Measurements from ENCODE around the gene TRIB2. TPM values are rescaled to one million over a fixed set of nuclear protein-coding genes. Genes with fewer than 3 reads are reported as not detected.

The TRIB2 gene
- total RNA-seq, 1 experiment from 2014 or later = 100.0 TPM

DNA sequence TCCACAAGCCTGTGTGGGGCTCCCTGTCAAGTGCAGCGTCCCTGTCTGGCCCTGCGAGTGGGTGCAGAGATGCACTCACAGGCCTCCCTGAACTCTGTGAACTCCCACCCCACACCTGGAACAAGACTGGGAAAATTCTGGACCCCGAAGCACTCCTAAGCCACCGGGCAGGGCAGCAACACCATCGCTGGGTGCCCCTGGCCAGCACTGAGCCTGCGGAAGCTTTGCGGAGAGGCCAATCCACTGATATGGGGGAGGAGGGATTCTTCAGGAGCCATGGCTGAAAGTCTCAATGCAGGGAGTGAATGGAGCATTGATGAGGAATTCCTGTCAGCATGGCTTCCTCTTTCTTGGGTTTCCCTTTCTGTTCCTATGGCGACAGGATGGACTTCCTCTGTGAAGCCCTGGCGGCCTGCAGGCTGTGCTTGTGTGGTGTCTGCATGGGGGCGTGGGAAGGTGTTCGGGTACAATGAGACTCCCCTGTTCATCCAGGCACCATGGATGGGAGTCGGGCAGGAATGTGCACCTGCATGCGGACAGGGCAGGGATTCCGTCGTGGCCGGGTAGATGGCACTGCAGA lies 15.1 kb downstream of the TRIB2 start:
- peaks cover 88% of the 10 kb centered on the region for H3K36me3 ChIP-seq (ENCODE audit: insufficient read depth, low read length, poor library complexity, severe bottlenecking)
- TF ChIP-seq EZH2 (IDR thresholded peaks at IDR 0.05; ENCODE audit: borderline replicate concordance, low read depth, low read length, poor library complexity, severe bottlenecking) = no peak
- TF ChIP-seq, protein P1, sequence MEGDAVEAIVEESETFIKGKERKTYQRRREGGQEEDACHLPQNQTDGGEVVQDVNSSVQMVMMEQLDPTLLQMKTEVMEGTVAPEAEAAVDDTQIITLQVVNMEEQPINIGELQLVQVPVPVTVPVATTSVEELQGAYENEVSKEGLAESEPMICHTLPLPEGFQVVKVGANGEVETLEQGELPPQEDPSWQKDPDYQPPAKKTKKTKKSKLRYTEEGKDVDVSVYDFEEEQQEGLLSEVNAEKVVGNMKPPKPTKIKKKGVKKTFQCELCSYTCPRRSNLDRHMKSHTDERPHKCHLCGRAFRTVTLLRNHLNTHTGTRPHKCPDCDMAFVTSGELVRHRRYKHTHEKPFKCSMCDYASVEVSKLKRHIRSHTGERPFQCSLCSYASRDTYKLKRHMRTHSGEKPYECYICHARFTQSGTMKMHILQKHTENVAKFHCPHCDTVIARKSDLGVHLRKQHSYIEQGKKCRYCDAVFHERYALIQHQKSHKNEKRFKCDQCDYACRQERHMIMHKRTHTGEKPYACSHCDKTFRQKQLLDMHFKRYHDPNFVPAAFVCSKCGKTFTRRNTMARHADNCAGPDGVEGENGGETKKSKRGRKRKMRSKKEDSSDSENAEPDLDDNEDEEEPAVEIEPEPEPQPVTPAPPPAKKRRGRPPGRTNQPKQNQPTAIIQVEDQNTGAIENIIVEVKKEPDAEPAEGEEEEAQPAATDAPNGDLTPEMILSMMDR (conservative IDR thresholded peaks at IDR 0.05; ENCODE audit: low read depth, low read length) = no peak
- BruUV-seq (replicated peaks) = no TSS peak

DNA sequence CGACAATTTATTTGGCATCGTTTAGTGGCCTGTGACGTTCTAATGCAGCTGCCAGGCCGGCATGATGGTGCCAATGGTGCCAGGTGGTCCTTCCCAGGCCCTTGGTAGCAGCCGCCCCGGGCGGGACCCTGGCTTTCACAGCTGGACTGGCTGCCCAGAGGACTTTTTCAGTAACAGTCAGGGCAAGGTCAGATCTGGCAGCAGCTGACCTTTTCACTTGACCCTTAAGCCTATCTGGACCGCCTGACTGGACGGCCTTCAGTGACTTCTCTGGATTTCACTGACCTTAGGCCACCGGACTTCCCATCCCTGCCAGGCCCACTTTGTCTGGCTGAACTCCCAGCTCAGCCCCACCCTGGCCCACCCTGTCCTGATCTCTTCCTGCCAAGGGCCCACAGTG lies 15.9 kb downstream of the TRIB2 start:
- BruUV-seq (replicated peaks) = no TSS peak
- H3K36me3 ChIP-seq (ENCODE audit: insufficient read depth, low read length, poor library complexity, severe bottlenecking) = peaks cover 89% of the 10 kb centered on the region
- DNase-seq (ENCODE audit: low spot score) = no peak
- intact Hi-C loops (cut with micrococcal nuclease; ENCODE audit: unreplicated experiment) = no loop called here
- H3K27me3 ChIP-seq (replicated peaks; ENCODE audit: insufficient read depth, low read depth, low read length, poor library complexity) = no peaks in the 10 kb centered on the region
- POLR2A ChIA-PET (ENCODE audit: low non-redundant PET) = interaction anchor here (0.5 kb wide), 1 partner anchor 100 kb away, joined by 3 read pairs; no protein-coding TSS in a partner anchor
- H3K4me3 ChIP-seq (ENCODE audit: low read depth, low read length, poor library complexity, severe bottlenecking) = no peak overlapping the region
- TF ChIP-seq, protein P1 (conservative IDR thresholded peaks at IDR 0.05; ENCODE audit: low read depth, low read length) = no peak
- no peak for TF ChIP-seq EZH2 (IDR thresholded peaks at IDR 0.05; ENCODE audit: borderline replicate concordance, low read depth, low read length, poor library complexity, severe bottlenecking)
- no peak overlapping the region for H3K27ac ChIP-seq (ENCODE audit: low read depth, low read length, poor library complexity, severe bottlenecking)
- CTCF ChIA-PET = no interaction called here
- H3K9me3 ChIP-seq (ENCODE audit: low read depth, low read length, poor library complexity, severe bottlenecking) = no peaks in the 10 kb centered on the region
- H3K4me1 ChIP-seq (ENCODE audit: insufficient read depth, low read length, poor library complexity, severe bottlenecking) = no peaks in the 10 kb centered on the region

More for the DNA sequence above, 15.1 kb downstream of the TRIB2 start:
- intact Hi-C loops (cut with micrococcal nuclease; ENCODE audit: unreplicated experiment) = no loop called here
- ChIA-PET CTCF (no interaction called here), POLR2A (ENCODE audit: low non-redundant PET) (no interaction called here)
- H3K4me1 ChIP-seq (ENCODE audit: insufficient read depth, low read length, poor library complexity, severe bottlenecking) = no peaks in the 10 kb centered on the region
- H3K4me3 ChIP-seq (ENCODE audit: low read depth, low read length, poor library complexity, severe bottlenecking) = no peak overlapping the region
- DNase-seq (ENCODE audit: low spot score) = no peak
- no peaks in the 10 kb centered on the region for H3K9me3 ChIP-seq (ENCODE audit: low read depth, low read length, poor library complexity, severe bottlenecking)
- no peaks in the 10 kb centered on the region for H3K27me3 ChIP-seq (replicated peaks; ENCODE audit: insufficient read depth, low read depth, low read length, poor library complexity)
- no peak overlapping the region for H3K27ac ChIP-seq (ENCODE audit: low read depth, low read length, poor library complexity, severe bottlenecking)

DNA sequence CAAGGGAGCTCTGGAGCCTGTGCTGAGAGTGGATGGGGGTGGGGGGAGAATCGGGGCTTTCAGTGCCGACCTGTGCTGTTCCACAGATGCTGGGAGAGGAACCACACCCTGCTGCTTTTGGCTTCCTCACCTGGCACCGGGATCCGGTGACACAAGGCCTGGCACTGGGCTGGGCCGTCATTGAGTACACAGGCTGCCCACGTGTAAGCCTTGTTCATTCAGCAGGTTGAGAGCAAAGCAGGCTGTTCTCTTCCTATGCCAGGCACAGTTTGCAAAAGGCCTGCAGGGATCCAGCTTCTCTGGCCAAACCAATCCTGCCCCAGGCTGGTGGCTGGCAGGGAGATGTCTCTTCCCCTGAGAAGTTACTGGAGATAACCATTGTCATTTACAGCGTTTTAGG lies 17.1 kb downstream of the TRIB2 start:
- TF ChIP-seq, protein P1 (conservative IDR thresholded peaks at IDR 0.05; ENCODE audit: low read depth, low read length) = no peak
- TF ChIP-seq EZH2 (IDR thresholded peaks at IDR 0.05; ENCODE audit: borderline replicate concordance, low read depth, low read length, poor library complexity, severe bottlenecking) = no peak
- intact Hi-C loops (cut with micrococcal nuclease; ENCODE audit: unreplicated experiment) = no loop called here
- H3K36me3 ChIP-seq (ENCODE audit: insufficient read depth, low read length, poor library complexity, severe bottlenecking) = peaks cover 90% of the 10 kb centered on the region
- no peaks in the 10 kb centered on the region for H3K27me3 ChIP-seq (replicated peaks; ENCODE audit: insufficient read depth, low read depth, low read length, poor library complexity)
- POLR2A ChIA-PET (ENCODE audit: low non-redundant PET) = interaction anchor here (0.7 kb wide), 1 partner anchor 10 kb away, joined by 14 read pairs; no protein-coding TSS in a partner anchor
- no peak overlapping the region for H3K27ac ChIP-seq (ENCODE audit: low read depth, low read length, poor library complexity, severe bottlenecking)
- no peaks in the 10 kb centered on the region for H3K4me1 ChIP-seq (ENCODE audit: insufficient read depth, low read length, poor library complexity, severe bottlenecking)
- H3K4me3 ChIP-seq (ENCODE audit: low read depth, low read length, poor library complexity, severe bottlenecking) = no peak overlapping the region
- no peak for DNase-seq (ENCODE audit: low spot score)
- H3K9me3 ChIP-seq (ENCODE audit: low read depth, low read length, poor library complexity, severe bottlenecking) = no peaks in the 10 kb centered on the region
- CTCF ChIA-PET = no interaction called here
- BruUV-seq (replicated peaks) = no TSS peak
